T-helper 22 cell (primary cell): ENCODE results near the gene SERPINB8.

ENCODE experiments used
- DNase-seq: peaks from one replicate; pipeline ENCODE4 v3.0.0-alpha.2; 2020; ENCODE audit warnings: low read depth

The SERPINB8 gene

DNA sequence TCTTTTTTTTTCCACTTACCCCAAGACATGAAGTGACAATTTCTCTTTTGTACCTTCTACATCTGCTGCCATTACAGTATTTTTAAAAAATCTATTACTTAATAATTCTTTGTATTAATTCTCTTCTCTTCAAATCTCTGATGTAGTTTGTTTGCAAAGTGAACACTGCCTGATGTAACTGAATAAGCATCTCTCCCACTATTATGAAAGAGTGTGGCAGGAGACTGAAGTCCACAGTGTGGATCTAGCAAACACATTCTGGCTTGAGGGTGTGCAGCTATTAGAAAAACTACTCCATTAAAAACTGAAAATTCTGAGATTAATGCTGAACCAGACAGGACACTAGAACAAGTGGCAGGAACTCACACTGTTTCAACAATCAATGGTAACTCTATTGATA, 5.0 kb upstream of the SERPINB8 start:
- no peak for DNase-seq

DNA sequence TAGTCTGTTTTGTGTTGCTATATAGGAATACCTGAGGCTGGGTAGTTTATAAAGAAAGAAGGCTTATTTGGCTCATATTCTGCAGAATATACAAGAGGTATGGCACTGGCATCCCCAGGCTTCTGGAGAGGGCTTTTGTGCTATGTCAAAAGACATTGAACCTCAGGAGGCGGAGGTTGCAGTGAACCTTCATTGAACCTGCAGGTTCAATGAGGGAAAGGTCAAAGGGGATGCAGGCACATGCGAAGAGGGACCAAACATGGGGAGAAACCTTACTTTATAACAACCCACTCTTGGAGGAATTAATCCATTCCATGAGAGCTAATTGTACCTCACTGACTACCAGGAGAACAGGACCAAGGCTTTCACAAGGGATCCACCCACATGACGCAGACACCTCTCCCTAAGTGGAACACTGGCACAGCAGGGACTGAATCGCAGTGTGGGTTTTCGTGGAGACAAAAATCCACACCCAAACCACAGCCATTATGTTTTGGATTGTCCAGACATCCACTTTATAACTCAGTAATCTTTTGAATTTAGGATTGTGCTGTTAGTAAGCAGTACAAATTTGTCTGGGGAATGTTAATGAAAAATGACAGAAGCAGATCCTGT, 4.1 kb upstream of the SERPINB8 start:
- DNase-seq = no peak

DNA sequence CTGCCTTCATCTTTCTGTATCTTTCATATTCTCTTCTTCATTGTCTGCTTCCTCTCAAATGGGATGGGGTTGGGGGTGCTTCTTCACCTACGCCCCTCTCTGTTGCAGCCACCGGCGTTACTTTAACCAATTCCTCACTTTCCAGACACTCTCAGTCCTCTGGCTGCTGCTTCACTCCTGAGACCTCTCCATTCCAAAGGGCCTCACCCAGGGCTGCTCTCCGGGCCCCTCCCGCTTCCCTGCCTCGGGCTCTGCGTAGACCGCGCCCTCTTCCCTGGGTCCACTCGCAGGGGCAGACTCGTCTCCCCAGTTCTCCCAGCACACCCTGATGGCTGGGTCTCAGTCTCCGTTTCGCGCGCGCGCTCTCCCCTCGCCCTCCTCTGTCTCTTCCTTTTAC, 926 bp downstream of the SERPINB8 start:
- DNase-seq = no peak

DNA sequence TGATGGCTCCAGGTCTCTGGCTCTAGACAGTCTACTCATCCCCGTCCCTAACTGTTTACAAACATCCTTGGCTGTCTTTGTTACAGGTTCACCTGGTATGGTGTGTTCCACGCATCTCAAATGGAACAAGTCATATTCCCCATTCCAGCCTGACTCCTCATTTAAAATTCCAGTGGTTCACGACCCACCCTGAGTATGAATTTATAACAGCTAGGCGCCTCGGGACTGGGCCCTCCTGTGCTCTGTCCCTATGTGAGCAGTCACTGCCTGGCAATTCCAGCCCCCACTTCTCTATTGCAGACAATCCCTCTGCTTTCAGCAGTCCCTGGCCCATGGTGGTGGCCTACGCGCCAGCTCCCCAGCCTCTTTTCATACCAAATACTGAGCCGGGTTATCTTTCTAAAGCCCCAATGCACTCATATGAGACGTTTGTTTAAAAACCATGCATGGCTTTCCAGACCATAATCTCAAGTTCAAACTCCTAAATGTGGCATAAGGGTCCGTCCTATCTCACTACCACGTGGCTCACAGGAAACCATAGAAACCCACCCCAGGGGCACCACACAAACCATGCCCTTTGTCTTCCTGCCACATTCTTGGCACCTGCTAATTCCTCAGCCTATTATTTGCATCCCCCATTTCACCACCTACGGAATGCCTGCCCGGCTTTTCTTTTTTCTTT, 1.6 kb downstream of the SERPINB8 start:
- no peak for DNase-seq

DNA sequence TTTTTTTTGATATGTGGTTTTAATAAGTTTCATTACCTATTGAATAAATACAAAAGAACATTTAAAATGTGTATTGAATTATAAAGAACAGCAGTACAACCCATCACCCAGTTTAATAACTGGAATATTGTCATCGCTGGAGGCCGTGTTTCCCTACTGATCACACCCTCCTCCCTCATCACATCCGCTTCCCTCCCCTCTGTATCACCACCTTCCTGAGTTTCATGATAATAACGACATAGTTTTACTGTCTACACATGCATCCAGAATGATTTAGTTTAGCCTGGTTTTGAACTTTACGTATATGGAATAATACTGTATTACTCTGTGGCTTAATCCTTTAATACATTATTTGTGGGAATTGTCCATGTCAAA, 2.1 kb downstream of the SERPINB8 start:
- no peak for DNase-seq

DNA sequence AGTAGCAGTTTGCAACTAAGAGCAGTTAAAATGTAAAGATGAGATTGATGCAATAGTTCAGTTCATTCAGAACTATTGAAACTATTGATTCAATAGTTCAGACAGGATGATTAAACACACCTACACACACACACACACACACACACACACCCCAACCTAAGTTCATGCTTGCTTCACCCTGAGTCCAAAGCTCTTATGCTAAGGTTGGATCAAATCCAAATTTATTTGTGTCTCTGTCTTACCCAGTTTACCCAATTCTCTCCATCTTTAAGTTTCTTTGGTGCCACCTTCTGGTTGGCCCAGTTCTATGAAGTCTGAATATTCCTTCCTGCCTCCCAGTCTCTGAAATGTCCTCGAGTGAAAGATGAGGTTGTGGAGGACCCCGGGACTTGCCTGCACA, 5.1 kb downstream of the SERPINB8 start:
- DNase-seq = no peak

DNA sequence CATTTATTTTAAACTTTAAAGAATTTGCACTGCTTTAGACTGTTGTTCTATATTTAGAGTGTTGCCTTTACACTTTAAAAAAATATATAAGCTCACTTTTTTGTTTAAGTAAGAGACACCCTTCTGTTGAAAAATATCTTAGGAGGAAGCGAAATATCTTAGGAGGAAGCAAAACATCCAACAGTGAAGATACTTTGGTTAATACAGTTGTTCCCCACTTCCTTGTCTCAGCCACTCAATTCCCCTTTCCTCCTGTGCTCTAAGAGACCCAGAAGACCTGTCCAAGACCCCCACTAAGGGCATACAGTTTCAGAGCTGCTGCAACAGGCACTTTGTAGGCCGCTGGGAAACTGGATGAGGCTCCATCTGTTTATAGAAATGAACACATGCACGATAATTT, 5.7 kb downstream of the SERPINB8 start:
- DNase-seq = no peak

DNA sequence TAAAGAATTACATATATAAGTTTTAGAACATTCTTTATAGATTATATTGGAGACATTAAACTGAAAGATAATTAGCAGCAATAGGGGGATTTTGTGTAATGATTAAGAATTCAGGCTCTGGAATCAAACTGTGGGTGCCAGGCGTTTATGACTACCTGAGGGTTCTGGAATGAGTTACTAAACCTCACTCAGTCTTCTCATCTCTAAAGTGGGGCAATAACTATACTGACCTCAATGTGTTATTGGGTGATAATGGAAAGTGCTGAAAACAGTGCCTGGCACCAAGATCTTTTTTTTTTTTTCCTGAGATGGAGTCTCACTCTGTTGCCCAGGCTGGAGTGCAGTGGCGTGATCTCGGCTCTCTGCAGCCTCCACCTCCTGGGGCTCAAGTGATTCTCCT, 7.2 kb downstream of the SERPINB8 start:
- no peak for DNase-seq

DNA sequence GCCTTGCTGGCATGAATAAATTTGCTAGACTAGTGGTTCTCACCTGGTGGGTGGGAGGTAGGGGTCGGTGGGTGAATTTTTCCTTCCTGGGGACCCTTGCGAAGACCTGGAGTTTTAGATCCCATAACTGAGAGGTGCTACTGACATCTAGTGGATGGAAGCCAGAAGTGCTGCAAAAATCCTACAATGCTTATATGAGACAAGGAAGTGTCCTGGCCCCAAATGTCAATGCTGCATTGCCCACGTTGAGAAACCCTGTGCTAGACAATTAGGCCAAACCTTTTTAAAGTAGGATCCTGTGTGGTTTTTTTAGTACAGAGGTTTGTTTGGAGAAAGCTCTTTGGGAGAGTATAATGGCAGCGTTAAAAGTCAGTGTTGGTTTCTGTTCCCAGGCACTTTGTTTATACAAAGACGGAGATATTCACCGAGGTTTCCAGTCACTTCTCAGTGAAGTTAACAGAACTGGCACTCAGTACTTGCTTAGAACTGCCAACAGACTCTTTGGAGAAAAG, 9.6 kb downstream of the SERPINB8 start:
- DNase-seq = no peak

DNA sequence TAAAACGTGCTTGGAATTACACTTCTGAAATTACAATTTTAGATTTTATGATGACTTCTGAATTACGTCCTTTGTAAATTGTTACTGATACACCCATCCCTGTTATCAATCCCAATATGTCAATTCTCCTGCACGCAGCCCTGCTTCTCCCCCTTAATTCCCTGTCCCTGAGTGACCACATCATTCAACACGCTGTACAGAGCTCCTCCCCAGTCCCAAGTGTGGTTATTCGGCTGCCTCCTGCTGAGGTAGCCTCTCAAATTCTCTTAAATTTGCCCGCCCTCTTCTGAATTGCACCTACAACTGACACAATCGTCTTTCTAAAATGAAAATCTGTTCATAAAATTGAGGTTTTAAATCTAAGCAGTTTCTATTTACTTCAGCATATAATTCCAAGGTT, 10.1 kb downstream of the SERPINB8 start:
- DNase-seq = no peak

DNA sequence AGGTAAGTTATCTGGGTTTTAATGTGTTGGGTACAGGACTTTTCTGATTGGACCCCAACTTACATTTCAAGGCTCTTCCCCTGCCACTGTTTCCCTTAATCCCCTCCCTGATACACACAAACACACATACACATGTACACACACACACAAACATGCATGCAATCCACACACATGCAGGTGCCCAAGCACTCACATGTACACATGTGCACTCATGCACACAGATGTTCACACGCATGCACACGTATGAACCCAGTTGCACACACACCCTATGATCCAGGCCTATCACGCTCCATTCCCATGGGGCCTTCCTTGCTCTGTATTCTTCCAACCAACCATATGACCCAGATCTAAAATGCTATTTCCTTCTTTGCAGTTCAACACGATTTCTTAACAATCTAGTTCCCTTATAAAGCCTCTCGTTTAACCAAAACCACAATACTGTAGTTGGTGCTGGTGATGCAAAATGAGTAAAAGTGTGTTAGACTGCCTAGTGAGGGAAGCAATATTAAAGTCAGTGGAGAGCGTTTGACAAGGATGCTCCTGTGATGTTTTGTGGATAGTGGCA, 11.1 kb downstream of the SERPINB8 start:
- DNase-seq = no peak

DNA sequence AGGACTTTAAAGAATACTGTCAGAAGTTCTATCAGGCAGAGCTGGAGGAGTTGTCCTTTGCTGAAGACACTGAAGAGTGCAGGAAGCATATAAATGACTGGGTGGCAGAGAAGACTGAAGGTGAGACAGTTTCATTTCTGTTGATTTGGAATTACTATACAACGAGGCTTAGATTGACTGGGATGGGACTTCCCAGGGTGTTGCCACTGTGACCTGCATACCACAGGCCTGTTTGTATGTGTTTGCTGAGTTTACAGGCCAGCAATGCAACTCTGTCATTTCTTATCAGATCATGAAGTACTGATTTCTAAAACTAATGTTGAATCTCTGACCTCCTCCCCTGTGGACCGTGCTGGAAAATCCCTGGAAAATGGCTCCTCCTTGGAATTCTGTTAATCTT, 11.8 kb downstream of the SERPINB8 start:
- no peak for DNase-seq

DNA sequence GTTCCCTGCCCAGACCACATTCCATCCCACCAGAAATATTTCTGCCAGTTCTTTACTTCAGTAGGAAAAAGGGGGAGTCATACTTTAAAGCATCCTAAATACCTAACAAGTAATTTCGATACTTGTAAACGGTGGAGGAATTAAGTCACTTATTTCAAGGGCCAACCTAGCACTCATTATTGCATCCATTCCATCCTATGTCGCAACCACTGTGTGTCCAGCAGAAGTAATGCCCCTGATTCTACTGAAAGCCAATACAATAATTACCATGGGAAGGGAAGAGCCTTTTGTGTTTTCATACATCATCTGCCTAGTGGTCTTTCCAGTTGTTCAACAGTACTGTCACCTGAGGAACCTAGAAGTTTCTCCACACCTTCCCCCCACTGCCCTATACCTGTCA, 12.5 kb downstream of the SERPINB8 start:
- no peak for DNase-seq

DNA sequence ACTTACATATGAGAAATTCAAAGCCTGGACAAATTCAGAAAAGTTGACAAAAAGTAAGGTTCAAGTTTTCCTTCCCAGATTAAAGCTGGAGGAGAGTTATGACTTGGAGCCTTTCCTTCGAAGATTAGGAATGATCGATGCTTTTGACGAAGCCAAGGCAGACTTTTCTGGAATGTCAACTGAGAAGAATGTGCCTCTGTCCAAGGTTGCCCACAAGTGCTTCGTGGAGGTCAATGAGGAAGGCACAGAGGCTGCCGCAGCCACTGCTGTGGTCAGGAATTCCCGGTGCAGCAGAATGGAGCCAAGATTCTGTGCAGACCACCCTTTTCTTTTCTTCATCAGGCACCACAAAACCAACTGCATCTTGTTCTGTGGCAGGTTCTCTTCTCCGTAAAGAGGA, 17.0 kb downstream of the SERPINB8 start:
- DNase-seq = no peak

DNA sequence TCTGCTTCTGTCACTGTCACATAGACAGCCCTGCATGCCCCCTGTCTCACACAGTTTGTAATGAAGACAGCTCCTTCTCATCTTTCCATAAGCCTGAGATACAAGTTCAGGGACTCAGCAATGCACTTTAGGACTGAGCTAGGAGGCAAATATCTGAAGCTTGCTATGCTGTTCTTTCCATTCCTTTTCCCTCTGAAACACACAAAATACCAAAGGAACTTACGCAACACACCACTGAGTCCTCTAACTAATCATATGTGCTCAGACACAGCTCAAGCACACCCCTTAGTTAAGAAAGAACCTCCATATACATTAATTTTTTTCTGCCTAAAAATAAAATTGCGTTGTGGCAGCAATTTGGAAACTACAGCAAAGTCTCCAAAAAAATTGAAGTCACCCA, 17.9 kb downstream of the SERPINB8 start:
- no peak for DNase-seq

DNA sequence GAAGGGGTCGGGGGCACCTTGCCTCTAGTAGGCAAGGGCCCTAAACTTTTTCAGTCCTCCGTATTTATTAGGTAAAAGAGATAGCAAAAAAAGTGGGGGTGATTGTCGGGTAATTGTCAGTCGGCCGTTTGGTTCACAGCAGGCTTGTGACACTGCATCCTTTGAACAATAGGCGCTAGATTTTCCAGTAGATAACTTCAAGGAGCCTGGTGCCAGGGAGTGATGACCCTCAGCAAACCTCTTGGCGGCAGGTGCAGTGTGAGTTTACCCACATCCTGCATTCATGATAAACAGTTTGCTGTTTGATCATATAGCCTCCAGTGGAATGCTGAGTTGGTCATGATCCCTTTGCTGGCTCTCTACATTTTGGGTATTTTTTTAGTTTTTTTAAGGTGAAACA, 22.9 kb downstream of the SERPINB8 start:
- DNase-seq = no peak

DNA sequence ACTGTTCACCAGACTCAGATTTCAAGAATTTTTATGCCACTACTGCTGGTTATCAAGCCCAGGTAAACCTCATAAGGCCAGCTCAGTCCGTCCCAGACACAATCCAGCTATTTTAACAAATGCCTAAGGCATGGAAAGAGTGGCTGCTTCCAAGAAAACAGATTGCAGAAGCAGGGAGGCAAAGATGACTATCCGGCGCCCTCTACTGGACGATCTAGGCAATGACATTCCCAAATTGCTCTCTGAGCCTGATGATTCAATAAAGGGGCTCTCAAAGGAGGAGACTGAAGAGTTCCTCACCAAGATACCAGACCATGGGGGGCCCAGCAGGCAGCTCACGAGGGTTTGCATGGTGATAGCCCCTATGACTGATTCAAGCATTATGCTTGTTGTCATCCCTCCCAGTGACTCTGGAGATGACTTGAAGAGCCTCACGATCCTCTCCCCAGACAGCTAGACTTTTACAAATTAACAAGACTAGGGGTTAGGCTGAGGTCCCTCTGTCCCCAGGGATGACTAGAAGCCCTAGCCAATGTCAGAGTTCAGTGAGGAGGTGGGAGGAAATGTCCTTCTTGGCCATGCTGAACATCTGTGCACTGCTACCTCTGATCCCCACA, 25.0 kb downstream of the SERPINB8 start:
- no peak for DNase-seq

DNA sequence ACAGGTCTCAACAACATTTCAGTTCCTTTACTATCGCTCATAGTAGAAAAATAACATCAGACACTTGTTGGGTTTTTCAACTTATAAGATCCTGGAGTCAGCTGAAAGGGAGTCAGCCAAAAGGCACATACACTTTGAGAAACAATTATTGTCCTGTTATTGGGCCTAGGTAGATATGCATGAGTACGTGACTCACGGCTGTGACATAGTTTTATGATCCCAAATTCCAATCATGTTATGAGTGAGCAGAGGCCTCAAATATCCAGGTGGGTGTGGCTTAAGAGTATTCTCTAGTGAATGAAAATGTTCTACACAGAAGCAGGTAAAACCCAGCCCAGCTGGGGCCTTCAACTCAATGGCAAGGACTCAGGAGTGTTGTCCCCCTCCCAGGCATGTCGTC, 27.2 kb downstream of the SERPINB8 start:
- no peak for DNase-seq

DNA sequence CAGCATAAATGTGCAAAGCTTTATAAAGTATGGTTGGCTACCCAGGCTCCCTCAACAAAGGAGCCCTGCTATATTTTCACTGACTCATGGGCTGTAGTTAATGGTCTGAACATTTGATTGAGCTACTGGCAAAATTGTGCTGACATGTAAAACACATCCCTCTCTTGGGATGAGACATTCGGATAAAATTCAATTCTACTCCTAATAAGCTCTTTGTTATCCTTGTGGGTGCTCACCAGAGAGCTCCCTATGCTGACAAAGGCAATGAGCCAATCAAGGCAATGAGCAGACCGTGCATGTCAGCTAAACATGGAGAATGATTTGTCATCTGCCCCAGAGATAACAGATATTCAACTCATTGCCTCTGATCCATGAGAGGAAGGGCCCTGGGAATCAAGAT, 27.7 kb downstream of the SERPINB8 start:
- no peak for DNase-seq

DNA sequence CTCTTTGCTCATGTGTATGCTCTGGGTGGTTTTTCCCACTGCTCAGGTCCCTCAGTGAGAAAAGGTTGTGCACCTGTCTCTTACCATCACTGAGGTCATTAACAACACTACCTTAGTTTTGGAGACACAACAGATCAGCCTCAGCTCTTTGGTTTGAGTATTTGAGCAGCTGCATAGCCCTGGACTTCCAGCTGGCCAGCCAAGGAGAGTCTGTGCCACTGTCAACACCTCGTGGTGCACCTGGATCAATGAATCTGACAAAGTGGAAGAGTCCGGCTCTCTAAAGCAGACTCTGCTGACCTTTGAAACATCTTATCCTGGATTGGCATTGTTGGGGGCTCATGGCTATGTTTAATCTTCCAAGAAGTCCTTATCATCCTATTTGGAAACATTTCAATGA, 30.0 kb downstream of the SERPINB8 start:
- no peak for DNase-seq

DNA sequence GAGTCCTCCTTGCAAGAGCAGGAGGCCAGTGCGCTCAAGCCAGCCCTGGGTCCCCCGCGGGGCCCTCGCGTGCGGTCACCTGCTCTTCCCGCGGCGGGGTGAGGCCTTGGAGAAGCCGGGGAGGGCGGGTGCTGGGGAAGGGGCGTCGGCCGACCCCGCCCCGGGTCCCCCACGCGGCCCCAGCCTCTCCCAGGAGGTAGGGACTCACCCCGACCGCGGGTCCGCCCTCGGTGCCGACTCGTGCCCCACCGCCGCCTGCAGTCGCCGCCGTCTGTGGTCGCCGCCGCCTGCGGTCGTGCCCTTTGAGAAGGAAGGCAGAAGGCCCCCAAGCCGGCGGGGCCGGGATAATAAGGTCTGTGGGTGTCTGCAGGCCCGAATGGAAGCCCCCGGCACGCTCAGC, 32.7 kb downstream of the SERPINB8 start:
- no peak for DNase-seq

DNA sequence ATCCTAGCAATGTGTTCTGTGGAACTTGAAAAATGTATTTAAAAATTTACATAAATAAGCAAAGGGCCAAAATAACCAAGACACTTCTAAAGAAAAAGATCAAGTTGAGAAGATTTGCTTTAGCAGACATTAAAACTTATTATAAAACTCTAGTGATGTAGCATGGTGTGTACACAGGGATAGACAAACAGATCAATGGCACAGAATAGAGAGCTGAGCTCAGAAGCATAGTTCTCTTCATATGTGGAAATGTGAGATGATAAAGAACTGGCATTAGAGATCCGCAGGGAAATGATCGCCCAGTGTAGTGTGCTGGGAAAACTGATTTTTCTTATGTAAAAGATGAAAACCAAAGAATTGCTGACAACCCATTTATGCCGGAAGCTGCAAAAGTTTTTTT, 39.4 kb downstream of the SERPINB8 start:
- no peak for DNase-seq

DNA sequence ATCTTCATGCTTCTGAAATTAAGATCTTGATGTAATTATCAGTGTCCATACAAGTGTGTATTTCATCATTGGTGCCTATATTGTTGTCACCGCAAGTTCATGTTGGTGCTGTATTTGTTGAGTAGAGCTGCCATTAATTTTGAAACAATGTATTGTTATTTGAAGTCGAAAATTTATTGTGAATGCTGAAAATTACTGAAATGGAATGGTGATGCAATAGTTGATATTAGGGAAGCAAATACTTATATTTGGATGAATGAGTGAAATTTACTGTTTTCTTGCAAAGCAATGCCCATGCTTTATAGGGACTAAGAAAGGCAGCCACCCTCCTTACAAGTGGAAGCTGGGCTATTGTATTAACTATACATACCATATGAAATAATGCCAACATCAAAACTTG, 41.6 kb downstream of the SERPINB8 start:
- DNase-seq = no peak
